SK-N-SH (cell line): ENCODE data around the gene CPLANE2. TPM values are rescaled to one million over a fixed set of nuclear protein-coding genes. Genes with fewer than 3 reads are reported as not detected.

Experiments used
- CTCF ChIA-PET: fragments of 300-600, 350-600 bp; formaldehyde crosslinking; extraction: SDS; loops from one replicate; lab custom pipeline; 2021; lab: Yijun Ruan, JAX
- POLR2A ChIA-PET: fragments of 350-600 bp; sonication (Branson Sonifier 250); formaldehyde crosslinking; extraction: SDS; loops from one replicate; lab custom pipeline; 2020; ENCODE audit warnings: antibody characterized with exemption, inconsistent platforms; lab: Yijun Ruan, JAX
- DNase-seq: peaks from one replicate; pipeline ENCODE4 v3.0.0; 2012
- H2AFZ ChIP-seq: fragments of 200-600 bp; sonication (generic); 2 replicates; pipeline ENCODE4 v1.8.1; 2016; ENCODE audit warnings: antibody characterized with exemption, mild to moderate bottlenecking, low read depth
- H3F3A ChIP-seq: fragments of 200-600 bp; sonication (generic); replicated peaks from 2 replicates; pipeline ENCODE3; 2016; ENCODE audit warnings: antibody characterized with exemption, mild to moderate bottlenecking; ENCODE audit not compliant: insufficient read depth
- H3K27ac ChIP-seq, 2 experiments: fragments of 200-500 bp in 1 of 2; fragments of 200-600 bp in 1 of 2; sonication (Bioruptor generic) in 1 of 2; sonication (generic), shearing (Covaris generic) in 1 of 2; 2 replicates each; pipeline versions ENCODE4 v1.5.1 to v1.6.1; 2014 to 2016; ENCODE audit warnings: low read depth in 2 of 2, inconsistent platforms in 1 of 2, low read length in 1 of 2, mild to moderate bottlenecking in 1 of 2, mixed read lengths in 1 of 2
- H3K27me3 ChIP-seq: fragments of 200-600 bp; sonication (generic), shearing (Covaris generic); 2 replicates; pipeline ENCODE4 v1.6.1; 2016; ENCODE audit warnings: mixed run types; ENCODE audit not compliant: insufficient read depth
- H3K36me3 ChIP-seq, 2 experiments: fragments of 200-500 bp in 1 of 2; fragments of 200-600 bp in 1 of 2; sonication (Bioruptor generic) in 1 of 2; sonication (generic) in 1 of 2; replicated peaks in 1 of 2; 2 replicates each; pipeline versions ENCODE3 to v1.5.1; 2014 to 2016; ENCODE audit warnings: low read length in 1 of 2, mild to moderate bottlenecking in 1 of 2; ENCODE audit not compliant: insufficient read depth in 2 of 2, control insufficient read depth in 1 of 2
- H3K4me1 ChIP-seq, 2 experiments: fragments of 200-500 bp in 1 of 2; fragments of 200-600 bp in 1 of 2; sonication (Bioruptor generic) in 1 of 2; sonication (generic), shearing (Covaris generic) in 1 of 2; 2 replicates each; pipeline versions ENCODE4 v1.5.1 to v1.6.1; 2014 to 2016; ENCODE audit warnings: low read depth in 1 of 2, low read length in 1 of 2, mixed run types in 1 of 2; ENCODE audit not compliant: insufficient read depth in 2 of 2, control insufficient read depth in 1 of 2
- H3K4me2 ChIP-seq: fragments of 200-600 bp; sonication (generic), shearing (Covaris generic); 2 replicates; pipeline ENCODE4 v1.6.1; 2017; ENCODE audit warnings: mixed run types
- H3K4me3 ChIP-seq, 2 experiments: fragments of 200-500 bp in 1 of 2; fragments of 200-600 bp in 1 of 2; sonication (Bioruptor generic) in 1 of 2; sonication (generic), shearing (Covaris generic) in 1 of 2; 2 replicates each; pipeline versions ENCODE4 v1.5.1 to v1.8.1; 2014 to 2016; ENCODE audit warnings: low read depth in 2 of 2, inconsistent platforms in 1 of 2, low read length in 1 of 2, mild to moderate bottlenecking in 1 of 2, mixed read lengths in 1 of 2, moderate library complexity in 1 of 2
- H3K79me2 ChIP-seq: fragments of 200-600 bp; sonication (generic); 2 replicates; pipeline ENCODE4 v1.8.1; 2017; ENCODE audit warnings: mild to moderate bottlenecking; ENCODE audit not compliant: insufficient read depth
- H3K9ac ChIP-seq: fragments of 200-600 bp; sonication (generic); 2 replicates; pipeline ENCODE4 v1.6.1; 2017; ENCODE audit warnings: mixed run types
- H3K9me2 ChIP-seq: fragments of 200-600 bp; sonication (generic); 2 replicates; pipeline ENCODE4 v1.6.1; 2017; ENCODE audit warnings: mixed run types
- H3K9me3 ChIP-seq: fragments of 200-600 bp; sonication (generic); 2 replicates; pipeline ENCODE4 v1.6.1; 2017; ENCODE audit warnings: mixed run types, mild to moderate bottlenecking, moderate library complexity
- H4K20me1 ChIP-seq: fragments of 200-600 bp; sonication (generic); 2 replicates; pipeline ENCODE4 v1.6.1; 2017; ENCODE audit warnings: mild to moderate bottlenecking, mixed run types; ENCODE audit not compliant: insufficient read depth
- ELF1 ChIP-seq: IDR thresholded peaks from 2 replicates; pipeline ENCODE4 v1.4.0; 2012
- FOSL2 ChIP-seq: IDR thresholded peaks from 2 replicates; pipeline ENCODE4 v1.4.0; 2012; ENCODE audit warnings: low read depth, mild to moderate bottlenecking, moderate library complexity, borderline replicate concordance
- FOXJ3 ChIP-seq: sonication (generic); formaldehyde crosslinking; IDR thresholded peaks from 2 replicates; pipeline ENCODE4 v1.5.1; 2020; ENCODE audit warnings: mild to moderate bottlenecking, missing genetic modification reagents
- FOXM1 ChIP-seq: IDR thresholded peaks from 2 replicates; pipeline ENCODE4 v1.4.0; 2012; ENCODE audit warnings: low read depth, mild to moderate bottlenecking
- GABPA ChIP-seq: IDR thresholded peaks from 2 replicates; pipeline ENCODE4 v1.4.0; 2012; ENCODE audit warnings: low read depth, mild to moderate bottlenecking
- GATA2 ChIP-seq: sonication (generic); formaldehyde crosslinking; IDR thresholded peaks from 2 replicates; pipeline ENCODE4 v1.5.0; 2020; ENCODE audit warnings: mild to moderate bottlenecking, missing genetic modification reagents
- JUND ChIP-seq: IDR thresholded peaks from 2 replicates; pipeline ENCODE4 v1.4.0; 2012
- MEF2A ChIP-seq: IDR thresholded peaks from 2 replicates; pipeline ENCODE4 v1.4.0; 2012; ENCODE audit warnings: low read depth, borderline replicate concordance
- MXI1 ChIP-seq: IDR thresholded peaks from 2 replicates; pipeline ENCODE4 v1.6.1; 2012; ENCODE audit warnings: mild to moderate bottlenecking, low read depth, low read length, improper control_type of control experiment
- NFIC ChIP-seq: IDR thresholded peaks from 2 replicates; pipeline ENCODE4 v1.4.0; 2012; ENCODE audit warnings: borderline replicate concordance
- NRF1 ChIP-seq: IDR thresholded peaks from 2 replicates; pipeline ENCODE4 v1.6.1; 2012; ENCODE audit warnings: low read depth, mild to moderate bottlenecking, low read length
- POLR2AphosphoS5 ChIP-seq: IDR thresholded peaks from 2 replicates; pipeline ENCODE4 v1.6.1; 2012; ENCODE audit warnings: low read depth, low read length
- RFX5 ChIP-seq: IDR thresholded peaks from 2 replicates; pipeline ENCODE4 v1.6.1; 2012; ENCODE audit warnings: mild to moderate bottlenecking, improper control_type of control experiment, low read length
- RXRA ChIP-seq: IDR thresholded peaks from 2 replicates; pipeline ENCODE4 v1.4.0; 2012; ENCODE audit warnings: low read depth, mild to moderate bottlenecking, borderline replicate concordance
- SIN3A ChIP-seq: IDR thresholded peaks from 2 replicates; pipeline ENCODE4 v1.6.1; 2012; ENCODE audit warnings: low read depth, mild to moderate bottlenecking, low read length, moderate library complexity, borderline replicate concordance
- SMC3 ChIP-seq: IDR thresholded peaks from 2 replicates; pipeline ENCODE4 v1.6.1; 2012; ENCODE audit warnings: low read depth, low read length, improper control_type of control experiment
- TAF1 ChIP-seq: IDR thresholded peaks from 2 replicates; pipeline ENCODE4 v1.6.1; 2012; ENCODE audit warnings: low read depth, mild to moderate bottlenecking, low read length, moderate library complexity, borderline replicate concordance
- TCF12 ChIP-seq: IDR thresholded peaks from 2 replicates; pipeline ENCODE4 v1.4.0; 2012
- ZBTB33 ChIP-seq: IDR thresholded peaks from 2 replicates; pipeline ENCODE4 v1.4.0; 2012; ENCODE audit warnings: low read depth, borderline replicate concordance
- WGBS: methylation state at CpG from one replicate; pipeline ENCODE4 v1.1.6; 2017; ENCODE audit warnings: low lambda C conversion rate; 5-methylcytosine and 5-hydroxymethylcytosine counted together
- polyA plus RNA-seq, 3 experiments: library from polyadenylated mRNA; depleted of rRNA; stranded (reverse); fragments of >200 nt; gene quantifications; 2 replicates each; pipeline ENCODE4 v1.2.3, GENCODE V29; 2012
- TF ChIP-seq, protein P1 (sequence below): IDR thresholded peaks from 2 replicates; pipeline ENCODE4 v1.4.0; 2012; ENCODE audit warnings: low read depth, borderline replicate concordance

Gene CPLANE2
- polyA plus RNA-seq, 1 of the 3 experiments (the other 2 are of a cell fraction) = 8.6 TPM

- Histone ChIP-seq H3K4me3 (no peak overlapping the region), H3K4me1 (peaks cover 5 to 15% of the 10 kb centered on the region in 2 experiments; a peak in 3 of 4 replicates), H3K9ac (no peak overlapping the region), H3K27me3 (no peaks in the 10 kb centered on the region), H4K20me1 (no peaks in the 10 kb centered on the region), H3F3A (peaks cover 11% of the 10 kb centered on the region), H3K27ac (no peak overlapping the region), H3K9me2 (no peaks in the 10 kb centered on the region), H3K79me2 (no peaks in the 10 kb centered on the region), H3K36me3 (no peaks in the 10 kb centered on the region), H3K9me3 (no peaks in the 10 kb centered on the region), H3K4me2 (no peak overlapping the region), H2AFZ (no peak overlapping the region)
- no peak for DNase-seq
- TF ChIP-seq NFIC = no peak
- no peak for TF ChIP-seq SMC3
- TF ChIP-seq POLR2AphosphoS5 = no peak
- TF ChIP-seq ZBTB33 = no peak
- TF ChIP-seq TAF1 = no peak
- no peak for TF ChIP-seq FOSL2
- no peak for TF ChIP-seq NRF1
- TF ChIP-seq ELF1 = no peak
- TF ChIP-seq FOXJ3 = no peak
- TF ChIP-seq TCF12 = no peak
- no peak for TF ChIP-seq MXI1
- no peak for TF ChIP-seq SIN3A
- TF ChIP-seq RFX5 = no peak
- TF ChIP-seq RXRA = no peak
- no peak for TF ChIP-seq JUND
- TF ChIP-seq FOXM1 = no peak
- TF ChIP-seq, protein P1, sequence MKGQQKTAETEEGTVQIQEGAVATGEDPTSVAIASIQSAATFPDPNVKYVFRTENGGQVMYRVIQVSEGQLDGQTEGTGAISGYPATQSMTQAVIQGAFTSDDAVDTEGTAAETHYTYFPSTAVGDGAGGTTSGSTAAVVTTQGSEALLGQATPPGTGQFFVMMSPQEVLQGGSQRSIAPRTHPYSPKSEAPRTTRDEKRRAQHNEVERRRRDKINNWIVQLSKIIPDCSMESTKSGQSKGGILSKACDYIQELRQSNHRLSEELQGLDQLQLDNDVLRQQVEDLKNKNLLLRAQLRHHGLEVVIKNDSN = no peak
- no peak for TF ChIP-seq GATA2
- TF ChIP-seq MEF2A = no peak
- no peak for TF ChIP-seq GABPA
- ChIA-PET CTCF (interaction anchor here (1.1 to 15.3 kb wide), 5 partner anchors 9 to 393 kb away, joined by 3 to 513 read pairs (median 5); partner anchors contain the start of gene FAM131C), POLR2A (no interaction called here)
- WGBS = 92% methylated on average over 3 of the region's 10 CpGs
These were observed 52.3 kb downstream of the CPLANE2 start for GRCh38 chr1:16184557-16185303.
